Hematopoietic multipotent progenitor cell (in vitro differentiated cells): ENCODE data around the gene SCIN. TPM values are rescaled to one million over a fixed set of nuclear protein-coding genes. Genes with fewer than 3 reads are reported as not detected.
"Not testable (repeated sequence)": the region's sequence is repeated elsewhere in the genome, so short reads cannot be mapped to it uniquely, and the experiment has no call there.

Experiments used
- DNase-seq, 3 donors: peaks; one replicate each; pipeline ENCODE4 v3.0.0-alpha.2; 2011 to 2015; ENCODE audit warnings: low read depth in 2 of 3, low spot score in 2 of 3
- total RNA-seq: library from RNA; depleted of rRNA; stranded (reverse); fragments of >200 nt; gene quantifications from one replicate; pipeline ENCODE4 v1.2.3, GENCODE V29; 2012

SCIN gene
- total RNA-seq, 1 donor, result under 0.01 TPM

- DNase-seq, result peak; percentile 97 to 99 (median 97)
Observed at GRCh38 chr7:12686234-12686890, 115.8 kb downstream of the SCIN start.

GRCh38 chr7:12686891-12687717 is 116.6 kb downstream of the SCIN start, which contains the start of gene ARL4A:
ARL4A (plus strand) TSS chr7:12687633; CDS start chr7:12688255, 622 bp downstream.
- DNase-seq, result peak; percentile 62 to 99 (median 97)

GRCh38 chr7:12687718-12688171 is 117.2 kb downstream of the SCIN start:
- no peak for DNase-seq

GRCh38 chr7:12688485-12689170 is 118.1 kb downstream of the SCIN start:
- DNase-seq, result not testable (repeated sequence)

GRCh38 chr7:12689451-12689850 is 118.9 kb downstream of the SCIN start:
- no peak for DNase-seq

GRCh38 chr7:12690041-12690878 is 119.7 kb downstream of the SCIN start:
- DNase-seq, result no peak

- DNase-seq, result not testable (repeated sequence)
Observed at GRCh38 chr7:12691388-12691787, 120.9 kb downstream of the SCIN start.

- DNase-seq, result no peak
Observed at GRCh38 chr7:12692035-12692434, 121.5 kb downstream of the SCIN start.

GRCh38 chr7:12692479-12693259 is 122.1 kb downstream of the SCIN start:
- no peak for DNase-seq

GRCh38 chr7:12694817-12695216 is 124.3 kb downstream of the SCIN start:
- no peak for DNase-seq

GRCh38 chr7:12695965-12696364 is 125.4 kb downstream of the SCIN start:
- DNase-seq, result no peak

GRCh38 chr7:12699299-12699698 is 128.8 kb downstream of the SCIN start:
- DNase-seq, result no peak

GRCh38 chr7:12701433-12701832 is 130.9 kb downstream of the SCIN start:
- peak in 1 of 3 donors; percentile 8 for DNase-seq

GRCh38 chr7:12703881-12704280 is 133.4 kb downstream of the SCIN start:
- DNase-seq, result no peak

- no peak for DNase-seq
Observed at GRCh38 chr7:12705878-12706277, 135.4 kb downstream of the SCIN start.

GRCh38 chr7:12706900-12707536 is 136.5 kb downstream of the SCIN start:
- DNase-seq, result no peak

- no peak for DNase-seq
Observed at GRCh38 chr7:12708314-12708713, 137.8 kb downstream of the SCIN start.
